ENCODE data around the gene RELB.

Gene RELB

GRCh38 chr19:45070214-45070613, 69.0 kb downstream of the RELB start:
- TF ChIP-seq CTCF (conservative IDR thresholded peaks at IDR 0.05; ENCODE audit: low read length), result no peak
- no peak for DNase-seq (ENCODE audit: low read depth)

GRCh38 chr19:45070861-45071544, 69.7 kb downstream of the RELB start:
- no peak for DNase-seq (ENCODE audit: low read depth)
- H3K4me3 ChIP-seq (ENCODE audit: low read length), result no peak overlapping the region
- no peak for TF ChIP-seq CTCF (conservative IDR thresholded peaks at IDR 0.05; ENCODE audit: low read length)

More at GRCh38 chr19:45070214-45070613, 69.0 kb downstream of the RELB start:
- no peak overlapping the region for H3K4me3 ChIP-seq (ENCODE audit: low read length)

GRCh38 chr19:45071545-45071938, 70.3 kb downstream of the RELB start:
- no peak for TF ChIP-seq CTCF (conservative IDR thresholded peaks at IDR 0.05; ENCODE audit: low read length)
- no peak overlapping the region for H3K4me3 ChIP-seq (ENCODE audit: low read length)
- no peak for DNase-seq (ENCODE audit: low read depth)

- no peak overlapping the region for H3K4me3 ChIP-seq (ENCODE audit: low read length)
- no peak for TF ChIP-seq CTCF (conservative IDR thresholded peaks at IDR 0.05; ENCODE audit: low read length)
- no peak for DNase-seq (ENCODE audit: low read depth)
These were observed 70.9 kb downstream of the RELB start for GRCh38 chr19:45071969-45072790.

GRCh38 chr19:45074744-45075300, 73.6 kb downstream of the RELB start:
- no peak for TF ChIP-seq CTCF (conservative IDR thresholded peaks at IDR 0.05; ENCODE audit: low read length)
- peak overlapping the region; percentile 27 for H3K4me3 ChIP-seq (ENCODE audit: low read length)
- DNase-seq (ENCODE audit: low read depth), result no peak

GRCh38 chr19:45075301-45076028, 74.2 kb downstream of the RELB start:
- H3K4me3 ChIP-seq (ENCODE audit: low read length), result peak overlapping the region; percentile 53
- no peak for TF ChIP-seq CTCF (conservative IDR thresholded peaks at IDR 0.05; ENCODE audit: low read length)
- DNase-seq (ENCODE audit: low read depth), result peak; percentile 33
